Activated CD8-positive, alpha-beta memory T cell treated with anti-CD3 and anti-CD28 coated beads, Interleukin-2, amount 50 U/mL, for 24 hours (primary cell): Measurements from ENCODE around the gene CA7.
"Not testable (repeated sequence)": the region's sequence is repeated elsewhere in the genome, so short reads cannot be mapped to it uniquely, and the experiment has no call there.

Experiments used
- DNase-seq: peaks from one replicate; pipeline ENCODE4 v3.0.0-alpha.2; 2020; ENCODE audit errors: extremely low read depth

CA7 gene

DNA sequence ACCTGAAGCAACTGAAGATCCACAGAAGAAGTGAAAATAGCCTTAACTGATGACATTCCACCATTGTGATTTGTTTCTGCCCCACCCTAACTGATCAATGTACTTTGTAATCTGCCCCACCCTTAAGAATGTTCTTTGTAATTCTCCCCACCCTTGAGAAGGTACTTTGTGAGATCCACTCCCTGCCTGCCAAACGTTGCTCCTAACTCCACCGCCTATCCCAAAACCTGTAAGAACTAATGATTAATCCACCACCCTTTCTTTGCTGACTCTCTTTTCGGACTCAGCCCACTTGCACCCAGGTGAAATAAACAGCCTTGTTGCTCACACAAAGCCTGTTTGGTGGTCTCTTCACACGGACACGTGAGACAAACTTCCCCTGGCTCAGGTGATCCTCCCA lies 52.5 kb downstream of the CA7 start:
- not testable (repeated sequence) for DNase-seq

DNA sequence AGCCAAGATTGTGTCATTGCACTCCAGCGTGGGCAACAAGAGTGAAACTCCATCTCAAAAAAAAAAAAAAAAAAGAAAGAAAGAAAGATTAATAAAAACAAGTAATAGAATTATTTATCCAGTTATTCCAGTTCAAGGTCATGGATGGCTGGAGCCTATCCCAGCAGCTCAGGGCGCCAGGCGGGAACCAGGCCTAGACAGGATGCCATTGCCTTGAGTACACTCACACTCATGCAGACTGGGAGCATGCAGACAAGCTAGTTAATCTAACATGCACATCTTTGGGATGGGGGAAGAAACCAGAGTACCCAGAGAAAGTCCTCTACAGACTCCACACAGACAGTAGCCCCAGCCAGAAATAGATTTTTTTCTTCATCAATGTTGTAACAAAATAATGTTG lies 54.0 kb downstream of the CA7 start:
- DNase-seq, result no peak

DNA sequence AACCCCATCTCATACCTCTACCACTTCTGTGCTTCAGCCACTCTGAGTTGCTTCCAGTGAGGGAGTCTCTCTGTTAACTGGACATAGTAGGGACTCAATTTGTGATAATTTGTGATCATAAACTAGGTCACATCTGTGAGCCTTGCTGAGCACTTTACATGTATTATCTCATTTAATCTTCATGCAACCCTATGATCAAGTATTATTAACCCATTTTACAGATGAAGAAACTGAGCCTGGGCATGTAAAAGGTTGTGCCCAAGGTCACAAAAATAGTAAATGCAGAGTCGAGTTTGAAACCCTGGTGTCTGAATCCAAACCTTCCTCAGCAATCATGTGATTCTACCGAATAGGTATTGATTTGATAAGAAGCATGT lies 54.7 kb downstream of the CA7 start:
- no peak for DNase-seq

DNA sequence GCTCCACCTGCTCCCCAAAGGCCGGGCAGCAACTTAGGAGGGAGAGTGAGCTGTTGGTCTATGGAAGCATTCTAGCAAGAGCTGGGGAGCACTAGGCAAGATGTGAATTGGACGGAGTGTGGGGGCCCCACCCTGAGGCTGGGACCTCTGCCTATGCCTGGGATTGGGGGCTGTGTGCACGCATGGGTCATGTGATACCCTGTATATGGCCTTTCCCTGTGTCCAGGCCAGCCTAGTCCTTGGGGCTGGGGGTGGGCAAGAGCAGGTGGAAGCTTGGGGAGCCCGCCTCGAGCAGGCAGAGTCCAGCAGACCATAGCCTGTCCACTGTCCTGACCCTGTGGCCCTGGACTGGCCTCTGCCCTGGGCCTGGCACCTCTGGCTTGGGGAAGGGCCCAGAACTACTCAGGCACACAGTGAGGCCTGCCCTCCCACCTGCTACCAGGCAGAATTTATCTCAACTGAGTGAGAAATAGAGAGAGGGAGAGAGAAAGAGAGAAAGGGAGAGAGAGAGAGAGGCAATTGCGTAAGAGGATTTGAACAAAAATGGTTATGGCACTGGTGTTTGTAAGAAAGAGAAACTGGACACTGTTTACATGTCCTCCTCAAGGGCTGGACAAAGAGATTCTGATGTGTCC lies 55.2 kb downstream of the CA7 start:
- no peak for DNase-seq

DNA sequence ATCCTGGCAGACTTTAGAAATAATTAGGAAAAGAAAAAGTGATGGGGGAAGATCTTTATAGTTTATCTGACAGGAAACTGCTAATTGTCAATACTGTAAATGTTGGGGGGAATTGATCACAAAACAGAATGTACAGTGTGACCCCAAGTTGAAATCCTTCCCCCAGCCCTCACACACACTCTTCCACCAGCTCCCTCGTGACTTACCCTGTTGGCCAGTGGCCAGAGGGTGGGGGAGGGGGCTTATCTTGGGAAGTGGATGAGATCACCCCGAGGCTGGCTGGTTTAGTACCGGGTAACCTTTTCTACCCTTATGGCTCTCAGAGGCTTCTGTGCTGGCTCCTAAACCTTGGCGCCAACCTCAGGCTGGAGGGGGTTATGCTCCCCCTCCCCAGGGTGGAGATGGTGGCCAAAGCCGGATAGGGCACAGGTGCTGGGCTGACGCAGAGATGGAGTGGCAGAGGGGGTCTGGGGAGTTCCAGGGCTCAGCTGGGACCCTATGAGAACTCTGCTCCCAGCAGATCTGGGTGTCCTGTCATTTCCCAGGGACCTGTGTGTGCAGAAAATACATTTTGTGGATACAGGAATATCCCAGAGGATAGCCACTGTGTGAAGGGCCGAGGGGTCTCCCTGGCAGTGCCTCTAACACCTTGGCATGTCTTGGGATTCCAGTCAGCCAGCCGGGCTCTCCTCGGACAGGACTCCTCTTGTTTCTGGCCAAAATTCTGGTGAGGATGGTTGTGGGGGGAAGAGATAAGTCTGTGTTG lies 55.9 kb downstream of the CA7 start:
- no peak for DNase-seq

DNA sequence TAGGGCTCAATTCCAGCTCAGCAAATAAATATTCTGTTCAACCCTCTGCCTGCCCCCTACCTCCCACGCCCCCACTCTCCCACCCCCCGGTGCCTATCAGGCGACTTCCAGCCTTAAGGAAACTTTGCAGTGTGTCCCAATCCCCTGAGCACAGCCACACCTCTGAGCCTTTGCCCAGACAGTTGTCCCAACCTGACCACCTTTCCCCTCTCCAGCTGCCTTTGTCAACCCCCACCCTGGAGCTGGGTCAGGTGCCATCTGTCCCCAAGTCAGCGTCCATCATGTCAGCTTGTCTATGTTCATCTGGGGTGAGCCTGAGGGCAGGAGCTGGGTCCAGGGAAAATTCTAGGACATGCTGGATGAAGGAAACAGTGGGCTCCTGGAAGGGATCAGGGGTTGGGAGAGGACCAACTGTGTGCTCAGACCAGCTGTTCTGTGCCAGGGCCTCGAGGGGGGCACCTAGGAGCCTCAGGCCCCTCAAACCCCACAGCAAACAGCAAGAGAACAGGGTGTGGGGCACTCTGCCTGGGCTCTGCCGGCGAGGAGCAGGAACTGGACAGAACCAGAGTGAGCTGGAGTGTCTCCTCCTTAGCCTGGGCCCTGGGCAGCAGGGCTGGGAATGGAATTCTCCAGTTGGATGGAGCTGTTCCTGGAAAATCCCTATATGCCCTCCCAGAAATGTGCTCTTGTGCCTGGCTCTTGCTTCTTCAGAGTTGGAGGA lies 56.7 kb downstream of the CA7 start:
- DNase-seq, result no peak

DNA sequence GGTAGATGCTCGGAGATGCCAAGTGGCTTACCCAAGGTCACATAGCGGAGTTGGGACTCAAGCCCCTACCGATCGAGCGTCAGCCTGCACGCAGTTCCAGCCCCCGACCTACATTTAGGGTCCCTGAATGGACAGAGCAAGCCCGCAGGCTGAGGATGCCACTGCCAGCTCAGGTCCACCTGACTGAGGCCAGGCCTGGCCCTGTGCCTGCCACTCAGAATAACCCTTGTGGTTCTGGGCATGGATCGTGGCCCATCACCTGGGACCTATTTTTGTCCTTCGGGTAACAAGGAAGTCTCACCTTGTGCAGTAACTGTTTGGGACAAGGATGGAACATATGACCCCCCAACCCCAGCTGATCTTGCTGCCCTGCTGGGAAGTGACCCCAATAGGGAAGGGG lies 57.4 kb downstream of the CA7 start:
- no peak for DNase-seq

DNA sequence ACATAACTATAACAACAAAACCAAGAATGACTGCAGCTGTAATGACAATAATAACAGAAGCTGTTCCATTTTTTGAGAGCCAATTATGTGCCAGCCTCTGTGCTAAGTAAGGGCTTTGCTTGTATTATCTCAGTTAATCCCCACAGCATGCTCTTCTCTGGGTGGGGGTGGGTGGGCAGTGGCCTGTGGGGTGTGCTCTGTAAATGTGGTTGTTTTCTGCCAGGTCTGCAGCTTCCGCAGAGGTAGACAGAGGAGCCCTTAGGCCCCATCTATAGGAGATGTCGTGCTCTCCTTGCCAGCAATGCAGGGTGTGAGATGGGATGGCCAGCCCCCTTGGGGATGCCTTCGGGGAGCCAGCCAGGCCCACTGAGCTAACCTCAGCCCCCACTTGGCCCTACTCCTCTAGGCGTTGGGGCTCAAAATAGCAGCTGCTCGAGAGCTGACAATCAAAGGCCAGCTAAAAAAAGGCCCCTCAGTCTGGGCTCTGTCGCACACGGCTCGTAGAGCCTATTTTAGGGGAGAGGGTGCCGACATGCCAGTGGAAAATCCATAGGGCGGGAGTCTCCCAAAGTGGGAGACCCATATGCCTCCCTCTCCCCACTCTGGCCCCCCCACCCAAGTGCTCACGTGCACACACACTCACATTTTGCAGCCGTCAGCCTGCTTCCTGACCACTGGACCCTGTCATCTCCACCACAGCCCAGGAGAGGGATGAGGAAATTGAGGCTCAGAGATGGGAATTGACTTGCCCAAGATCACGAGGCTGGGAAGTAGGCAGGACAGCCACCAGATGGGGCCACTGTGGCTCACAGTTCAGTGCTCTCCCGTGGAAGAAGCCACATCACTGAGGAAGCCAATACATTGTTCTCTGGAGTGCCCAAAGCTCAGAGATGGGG lies 58.7 kb downstream of the CA7 start:
- DNase-seq, result no peak
